SK-N-SH (cell line): Measurements from ENCODE around the gene LTBP1.

Source experiments
- EP300 ChIP-seq, 2 experiments: IDR thresholded peaks; 2 replicates each; pipeline versions ENCODE4 v1.4.0 to v1.6.1; 2012; ENCODE audit warnings: borderline replicate concordance in 1 of 2, low read depth in 1 of 2, low read length in 1 of 2
- EZH2phosphoT487 ChIP-seq: fragments of 200-600 bp; sonication (generic); IDR thresholded peaks from 2 replicates; pipeline ENCODE4 v1.6.1; 2017; ENCODE audit warnings: low read depth, mixed run types, mild to moderate bottlenecking, antibody characterized with exemption, moderate library complexity, borderline replicate concordance
- JUND ChIP-seq: IDR thresholded peaks from 2 replicates; pipeline ENCODE4 v1.4.0; 2012
- POLR2AphosphoS5 ChIP-seq: IDR thresholded peaks from 2 replicates; pipeline ENCODE4 v1.6.1; 2012; ENCODE audit warnings: low read depth, low read length
- RAD21 ChIP-seq: IDR thresholded peaks from 2 replicates; pipeline ENCODE4 v1.6.1; 2012; ENCODE audit warnings: mild to moderate bottlenecking, low read length
- YY1 ChIP-seq: IDR thresholded peaks from 2 replicates; pipeline ENCODE4 v1.4.0; 2012; ENCODE audit warnings: low read depth, mild to moderate bottlenecking
- TF ChIP-seq, protein P1 (sequence below): fragments of 200-600 bp; sonication (generic); IDR thresholded peaks from 2 replicates; pipeline ENCODE4 v1.6.1; 2017; ENCODE audit warnings: antibody characterized with exemption, mild to moderate bottlenecking, moderate library complexity

DNA sequence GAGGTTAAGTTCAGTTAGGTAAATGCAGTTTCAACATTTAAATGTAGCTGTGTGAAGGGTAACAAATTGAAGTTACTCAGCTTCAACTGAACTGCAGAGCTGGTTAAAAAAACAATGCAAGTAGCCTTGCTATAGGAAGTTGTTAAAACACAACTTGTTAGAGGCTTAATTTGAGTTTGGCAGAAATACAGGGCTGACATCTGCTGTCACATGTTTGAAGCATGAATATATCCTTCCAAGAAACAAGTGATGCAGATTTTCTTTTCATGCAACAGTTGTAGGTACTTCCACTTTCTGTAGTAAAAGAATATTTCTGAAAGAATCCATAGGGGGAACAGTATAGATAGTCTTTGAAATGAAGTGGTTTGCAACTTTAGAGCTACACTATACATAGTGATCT is 321.0 kb downstream of the LTBP1 start:
- TF ChIP-seq, protein P1, sequence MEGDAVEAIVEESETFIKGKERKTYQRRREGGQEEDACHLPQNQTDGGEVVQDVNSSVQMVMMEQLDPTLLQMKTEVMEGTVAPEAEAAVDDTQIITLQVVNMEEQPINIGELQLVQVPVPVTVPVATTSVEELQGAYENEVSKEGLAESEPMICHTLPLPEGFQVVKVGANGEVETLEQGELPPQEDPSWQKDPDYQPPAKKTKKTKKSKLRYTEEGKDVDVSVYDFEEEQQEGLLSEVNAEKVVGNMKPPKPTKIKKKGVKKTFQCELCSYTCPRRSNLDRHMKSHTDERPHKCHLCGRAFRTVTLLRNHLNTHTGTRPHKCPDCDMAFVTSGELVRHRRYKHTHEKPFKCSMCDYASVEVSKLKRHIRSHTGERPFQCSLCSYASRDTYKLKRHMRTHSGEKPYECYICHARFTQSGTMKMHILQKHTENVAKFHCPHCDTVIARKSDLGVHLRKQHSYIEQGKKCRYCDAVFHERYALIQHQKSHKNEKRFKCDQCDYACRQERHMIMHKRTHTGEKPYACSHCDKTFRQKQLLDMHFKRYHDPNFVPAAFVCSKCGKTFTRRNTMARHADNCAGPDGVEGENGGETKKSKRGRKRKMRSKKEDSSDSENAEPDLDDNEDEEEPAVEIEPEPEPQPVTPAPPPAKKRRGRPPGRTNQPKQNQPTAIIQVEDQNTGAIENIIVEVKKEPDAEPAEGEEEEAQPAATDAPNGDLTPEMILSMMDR, result no peak
- no peak for TF ChIP-seq RAD21
- TF ChIP-seq JUND, result no peak
- TF ChIP-seq EZH2phosphoT487, result no peak
- TF ChIP-seq POLR2AphosphoS5, result no peak
- TF ChIP-seq EP300 (IDR thresholded peaks at IDR 0.05; ENCODE audit: borderline replicate concordance in 1 of 2, low read depth in 1 of 2, low read length in 1 of 2), result no peak
- TF ChIP-seq YY1, result no peak
